GM21526 (cell line): ENCODE measurements around the gene CIAO3.
"Not testable (repeated sequence)": the region's sequence is repeated elsewhere in the genome, so short reads cannot be mapped to it uniquely, and the experiment has no call there.

Experiments
- ATAC-seq: cut with Tn5 transposase; IDR thresholded peaks from one replicate; pipeline ENCODE4 v1.9.1; 2021; ENCODE audit warnings: moderate library complexity; ENCODE audit not compliant: unreplicated experiment, low FRiP score

CIAO3 gene

GRCh38 chr16:714079-714478 is 26.7 kb downstream of the CIAO3 start:
- no peak for ATAC-seq

GRCh38 chr16:712740-713250 is 28.0 kb downstream of the CIAO3 start:
- not testable (repeated sequence) for ATAC-seq

- no peak for ATAC-seq
These were observed 29.1 kb downstream of the CIAO3 start for GRCh38 chr16:711548-712320.

GRCh38 chr16:711084-711483 is 29.7 kb downstream of the CIAO3 start:
- no peak for ATAC-seq

- no peak for ATAC-seq
These were observed 30.2 kb downstream of the CIAO3 start for GRCh38 chr16:710500-711075.

GRCh38 chr16:709566-710499 is 31.0 kb downstream of the CIAO3 start:
- ATAC-seq, result no peak

- no peak for ATAC-seq
These were observed 31.8 kb downstream of the CIAO3 start for GRCh38 chr16:708959-709358.

GRCh38 chr16:708019-708418 is 32.8 kb downstream of the CIAO3 start:
- ATAC-seq, result no peak

- ATAC-seq, result no peak
These were observed 33.7 kb downstream of the CIAO3 start for GRCh38 chr16:707062-707538.

GRCh38 chr16:706189-707061 is 34.4 kb downstream of the CIAO3 start:
- no peak for ATAC-seq

GRCh38 chr16:705431-706188 is 35.2 kb downstream of the CIAO3 start, which contains the start of gene FBXL16:
Gene FBXL16, minus strand, starts transcription at chr16:705801. Its CDS starts 8,396 bp downstream, at chr16:697405.
- ATAC-seq, result no peak

- ATAC-seq, result no peak
These were observed 36.0 kb downstream of the CIAO3 start for GRCh38 chr16:704552-705380.

GRCh38 chr16:704047-704446 is 36.8 kb downstream of the CIAO3 start:
- ATAC-seq, result no peak

- no peak for ATAC-seq
These were observed 37.4 kb downstream of the CIAO3 start for GRCh38 chr16:703406-703805.

- ATAC-seq, result no peak
These were observed 38.5 kb downstream of the CIAO3 start for GRCh38 chr16:702341-702740.

- ATAC-seq, result no peak
These were observed 39.9 kb downstream of the CIAO3 start for GRCh38 chr16:700684-701584.
